T-cell (primary cell): Measurements from ENCODE around the gene IL2RG. TPM values are rescaled to one million over a fixed set of nuclear protein-coding genes. Genes with fewer than 3 reads are reported as not detected.
A peak's percentile ranks its signal among the peaks of the same experiment; 100 is the strongest.

Source experiments
- ATAC-seq, 4 experiments: fragments of 200-7000 bp in 3 of 4; fragments of 150-1000 bp in 1 of 4; cut with Tn5 transposase; replicated peaks in 1 of 4; 1 replicate in 3 of 4; 2 replicates in 1 of 4; pipeline ENCODE4 v1.10.0; 2021; ENCODE audit warnings: moderate library complexity in 3 of 4, mild to moderate bottlenecking in 2 of 4, moderate number of reproducible peaks in 1 of 4
- CTCF ChIA-PET, 2 donors: fragments of 300-600 bp; sonication (Branson Sonifier 250); formaldehyde crosslinking; loops; one replicate each; lab custom pipeline; 2022; ENCODE audit warnings: antibody characterized with exemption in 2 of 2; lab: Charles Lee
- POLR2A ChIA-PET, 2 donors: fragments of 300-600 bp; sonication (Branson Sonifier 250); formaldehyde crosslinking; loops; one replicate each; lab custom pipeline; 2022; ENCODE audit warnings: antibody characterized with exemption in 2 of 2; lab: Charles Lee
- DNase-seq, 35 experiments: peaks; one replicate each; pipeline versions ENCODE4 v3.0.0 to v3.0.0-alpha.2; 2013 to 2023
- H3K27ac ChIP-seq: one replicate; pipeline ENCODE4 v1.5.1; 2013; ENCODE audit warnings: low read length
- H3K27me3 ChIP-seq, 2 experiments: replicated peaks in 1 of 2; 1 replicate in 1 of 2; 2 replicates in 1 of 2; pipeline versions ENCODE4 v1.6.1 to v1.7.0; 2013; ENCODE audit warnings: low read length in 1 of 2, mixed read lengths in 1 of 2; ENCODE audit not compliant: control insufficient read depth in 2 of 2, insufficient read depth in 2 of 2; ENCODE audit errors: extremely low read depth in 1 of 2
- H3K36me3 ChIP-seq, 2 donors: 1 replicate in 1 of 2; 2 replicates in 1 of 2; pipeline versions ENCODE4 v1.6.1 to v1.7.0; 2013; ENCODE audit warnings: low read length in 1 of 2; ENCODE audit not compliant: control insufficient read depth in 2 of 2, insufficient read depth in 1 of 2; ENCODE audit errors: extremely low read depth in 1 of 2
- H3K4me1 ChIP-seq, 2 experiments: 1 replicate in 1 of 2; 2 replicates in 1 of 2; pipeline versions ENCODE4 v1.6.1 to v1.7.0; 2013; ENCODE audit warnings: low read length in 2 of 2, mixed read lengths in 1 of 2; ENCODE audit not compliant: insufficient read depth in 2 of 2, control insufficient read depth in 1 of 2; ENCODE audit errors: extremely low read depth in 1 of 2
- H3K4me3 ChIP-seq, 2 donors: 1 replicate in 1 of 2; 2 replicates in 1 of 2; pipeline versions ENCODE4 v1.5.1 to v1.7.0; 2013; ENCODE audit warnings: mild to moderate bottlenecking in 2 of 2, low read length in 1 of 2, moderate library complexity in 1 of 2; ENCODE audit not compliant: control insufficient read depth in 1 of 2; ENCODE audit errors: extremely low read depth in 1 of 2
- H3K9me3 ChIP-seq: 2 replicates; pipeline ENCODE4 v1.7.0; 2013
- H3K27ac Mint-ChIP-seq, 2 donors: one replicate each; pipeline ENCODE4 v1.8.0; 2020 to 2021; ENCODE audit warnings: mild to moderate bottlenecking in 2 of 2, mixed read lengths in 2 of 2
- H3K27me3 Mint-ChIP-seq, 2 donors: one replicate each; pipeline ENCODE4 v1.8.0; 2021 to 2022; ENCODE audit warnings: mixed read lengths in 2 of 2
- H3K36me3 Mint-ChIP-seq: one replicate; pipeline ENCODE4 v1.8.0; 2021; ENCODE audit warnings: mixed read lengths
- H3K4me1 Mint-ChIP-seq, 3 donors: one replicate each; pipeline ENCODE4 v1.8.0; 2020 to 2022; ENCODE audit warnings: mixed read lengths in 3 of 3, mild to moderate bottlenecking in 1 of 3
- H3K4me3 Mint-ChIP-seq, 3 donors: one replicate each; pipeline ENCODE4 v1.8.0; 2020 to 2022; ENCODE audit warnings: mild to moderate bottlenecking in 3 of 3, mixed read lengths in 3 of 3, moderate library complexity in 3 of 3
- H3K9me3 Mint-ChIP-seq, 3 donors: one replicate each; pipeline ENCODE4 v1.8.0; 2020 to 2022; ENCODE audit warnings: mixed read lengths in 3 of 3
- WGBS: methylation state at CpG from one replicate; pipeline ENCODE4 v1.1.5; 2013; ENCODE audit warnings: missing lambda C conversion rate; ENCODE audit not compliant: insufficient coverage; 5-methylcytosine and 5-hydroxymethylcytosine counted together
- total RNA-seq, 35 experiments: library from RNA in 6 of 35; stranded (reverse) in 6 of 35; fragments of 120-200 nt in 1 of 35; gene quantifications; one replicate each; pipeline versions ENCODE4 v1.2.1 to v1.2.4 and lab custom pipeline; 2013 to 2026

IL2RG gene
- total RNA-seq, 5 donors from 2014 or later (not counting 1 experiment from before 2014, with no cell fraction given): 285 to 380 (median 312) TPM

DNA sequence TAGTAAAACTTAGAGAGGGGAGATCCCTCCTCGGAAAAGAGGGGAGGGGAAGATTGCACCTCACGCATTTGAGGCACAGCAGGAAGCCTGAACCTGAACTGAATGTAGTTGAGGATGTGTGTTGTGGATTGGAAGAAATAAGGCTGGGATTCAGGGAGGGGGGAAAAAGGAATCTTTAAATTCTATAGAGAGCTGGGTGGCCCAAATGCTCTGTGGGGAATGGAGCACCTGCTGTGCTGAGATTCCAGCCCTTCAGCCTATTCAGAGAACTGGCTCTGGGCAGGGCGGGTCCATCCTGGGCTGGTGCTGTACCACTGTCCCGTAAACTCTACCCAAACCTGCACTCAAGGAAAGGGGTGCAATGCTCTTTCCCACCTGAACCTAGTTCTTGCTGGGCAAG lies 11.6 kb downstream of the IL2RG start:
- H3K9me3 ChIP-seq: no peaks in the 10 kb centered on the region
- 50% methylated on average over 1 of the region's 4 CpGs for WGBS
- ATAC-seq: no peak
- no peaks in the 10 kb centered on the region for H3K27me3 ChIP-seq
- CTCF ChIA-PET: interaction anchor here (0.5 to 4.5 kb wide), 13 partner anchors 9 to 1152 kb away, joined by 3 to 37 read pairs (median 4); partner anchors contain the start of gene MED12 (in 1 of the 2)
- Mint-ChIP-seq H3K4me1 (peaks cover 77 to 84% (median 78%) of the 10 kb centered on the region in 3 donors), H3K27ac (peak overlapping the region; percentile 60 to 87), H3K4me3 (no peak overlapping the region), H3K27me3 (peaks cover 0 to 4% of the 10 kb centered on the region in 2 donors), H3K9me3 (no peaks in the 10 kb centered on the region), H3K36me3 (no peaks in the 10 kb centered on the region)
- POLR2A ChIA-PET: interaction anchor here (0.5 to 1.4 kb wide), 7 partner anchors 8 to 35 kb away, joined by 3 to 9 read pairs (median 5); partner anchors contain the start of genes IL2RG (in 2 of the 2) and MED12 (in 1 of the 2)
- H3K4me1 ChIP-seq: peaks cover 14 to 81% of the 10 kb centered on the region in 2 experiments
- no peak overlapping the region for H3K27ac ChIP-seq
- no peak overlapping the region for H3K4me3 ChIP-seq
- no peak for DNase-seq
- no peaks in the 10 kb centered on the region for H3K36me3 ChIP-seq

DNA sequence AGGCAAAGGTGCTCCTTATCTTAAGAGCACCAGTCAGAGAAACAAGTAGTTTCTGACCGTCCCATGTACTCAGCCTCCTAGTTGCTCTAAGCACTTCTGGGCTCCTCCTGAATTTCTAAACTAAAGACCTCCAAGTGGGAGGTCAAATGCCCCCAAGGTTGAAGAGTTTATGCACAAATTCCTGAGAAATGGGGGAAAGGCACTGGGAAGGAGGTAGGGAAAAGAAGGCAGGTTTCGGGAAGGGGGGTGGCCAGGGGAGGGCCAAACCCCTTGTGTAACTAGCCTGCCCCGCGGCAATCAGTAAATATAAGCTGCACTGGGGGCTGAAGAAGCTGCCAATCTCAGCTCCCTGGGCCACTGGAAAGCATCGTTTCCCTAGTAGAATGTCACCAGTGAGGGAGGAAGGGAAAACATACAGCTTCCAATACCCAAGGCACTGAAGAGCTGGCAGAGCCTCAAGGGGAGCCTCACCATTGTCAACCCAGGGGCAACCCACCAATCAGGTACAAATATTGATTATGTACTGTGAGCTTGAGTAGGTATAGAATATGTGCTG lies 12.3 kb downstream of the IL2RG start:
- WGBS: no CpG with 5 or more reads among the region's 5 CpGs
- no peak overlapping the region for H3K27ac ChIP-seq
- ChIA-PET CTCF (interaction anchor here (0.5 to 4.5 kb wide), 11 partner anchors 9 to 1153 kb away, joined by 3 to 37 read pairs (median 5); partner anchors contain the start of gene MED12 (in 1 of the 2)), POLR2A (interaction anchor here (0.5 to 1.4 kb wide), 7 partner anchors 9 to 35 kb away, joined by 3 to 9 read pairs (median 5); partner anchors contain the start of genes IL2RG (in 2 of the 2) and MED12 (in 1 of the 2))
- H3K4me1 ChIP-seq: peaks cover 11 to 74% of the 10 kb centered on the region in 2 experiments
- Mint-ChIP-seq H3K9me3 (no peaks in the 10 kb centered on the region), H3K4me1 (peaks cover 70 to 77% (median 70%) of the 10 kb centered on the region in 3 donors), H3K36me3 (no peaks in the 10 kb centered on the region), H3K4me3 (no peak overlapping the region), H3K27me3 (peaks cover 0 to 4% of the 10 kb centered on the region in 2 donors), H3K27ac (peak overlapping the region; percentile 60 to 87)
- no peak for ATAC-seq
- no peak overlapping the region for H3K4me3 ChIP-seq
- H3K36me3 ChIP-seq: no peaks in the 10 kb centered on the region
- no peaks in the 10 kb centered on the region for H3K27me3 ChIP-seq
- no peak for DNase-seq
- H3K9me3 ChIP-seq: no peaks in the 10 kb centered on the region

DNA sequence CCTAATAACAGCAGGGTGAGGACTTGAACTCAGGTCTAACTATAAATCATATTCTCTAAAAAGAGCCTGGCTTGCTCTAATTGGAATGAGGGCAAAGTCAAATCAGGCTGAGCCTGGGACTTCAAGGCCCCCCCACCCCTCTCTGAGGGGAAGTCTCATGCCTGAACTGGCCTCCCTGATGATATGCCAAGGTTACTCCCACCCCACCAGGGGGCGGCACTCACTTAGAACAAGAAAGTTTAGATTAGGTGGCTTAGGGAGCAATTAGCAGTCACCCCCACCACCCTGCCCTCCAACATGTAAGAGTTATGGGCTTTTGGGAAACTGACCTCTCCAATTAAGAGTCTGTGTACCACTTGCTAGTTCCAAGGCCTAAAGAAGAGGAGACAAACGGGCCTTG lies 13.1 kb downstream of the IL2RG start:
- CTCF ChIA-PET: interaction anchor here (1.1 to 1.5 kb wide), 3 partner anchors 20 to 32 kb away, joined by 4 to 10 read pairs (median 4); partner anchors contain the start of gene MED12 (in 1 of the 2)
- ATAC-seq: peak; percentile 21 to 42 (median 30)
- POLR2A ChIA-PET: interaction anchor here in 1 of 2 donors (1.1 to 1.5 kb wide), 2 partner anchors 14 to 20 kb away, joined by 4 to 5 read pairs; partner anchors contain the start of genes IL2RG and MED12
- no peaks in the 10 kb centered on the region for H3K9me3 Mint-ChIP-seq
- no peak overlapping the region for H3K4me3 ChIP-seq
- H3K27me3 ChIP-seq: no peaks in the 10 kb centered on the region
- WGBS: 17% methylated on average over 1 of the region's 2 CpGs
- no peaks in the 10 kb centered on the region for H3K9me3 ChIP-seq
- no peaks in the 10 kb centered on the region for H3K36me3 ChIP-seq
- H3K4me1 ChIP-seq: peaks cover 7 to 67% of the 10 kb centered on the region in 2 experiments
- peak overlapping the region; percentile 12 for H3K27ac ChIP-seq
- H3K27me3 Mint-ChIP-seq: peaks cover 0 to 4% of the 10 kb centered on the region in 2 donors
- H3K36me3 Mint-ChIP-seq: no peaks in the 10 kb centered on the region
- peak; percentile 63 to 87 (median 73) for DNase-seq
- H3K4me3 Mint-ChIP-seq: peak overlapping the region; percentile 9 to 61 (median 47)
- H3K27ac Mint-ChIP-seq: peak overlapping the region; percentile 71 to 76
- H3K4me1 Mint-ChIP-seq: peaks cover 63 to 69% (median 66%) of the 10 kb centered on the region in 3 donors

DNA sequence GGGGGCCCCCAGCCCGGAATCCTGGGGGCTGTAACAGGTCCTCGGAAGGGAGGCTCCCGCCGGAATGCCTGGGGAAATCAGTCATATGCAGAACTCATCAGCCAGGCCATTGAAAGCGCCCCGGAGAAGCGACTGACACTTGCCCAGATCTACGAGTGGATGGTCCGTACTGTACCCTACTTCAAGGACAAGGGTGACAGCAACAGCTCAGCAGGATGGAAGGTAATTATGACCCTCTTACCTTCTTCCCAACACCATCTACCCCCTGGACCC lies 14.7 kb downstream of the IL2RG start:
- Histone ChIP-seq H3K27ac (peak overlapping the region; percentile 57), H3K4me1 (peaks cover 6 to 51% of the 10 kb centered on the region in 2 experiments), H3K27me3 (no peaks in the 10 kb centered on the region), H3K9me3 (no peaks in the 10 kb centered on the region), H3K4me3 (peak overlapping the region; percentile 64 to 78), H3K36me3 (no peaks in the 10 kb centered on the region)
- peaks cover 0 to 4% of the 10 kb centered on the region in 2 donors for H3K27me3 Mint-ChIP-seq
- peaks cover 48 to 55% (median 52%) of the 10 kb centered on the region in 3 donors for H3K4me1 Mint-ChIP-seq
- H3K36me3 Mint-ChIP-seq: no peaks in the 10 kb centered on the region
- H3K27ac Mint-ChIP-seq: peak overlapping the region; percentile 79 to 89
- ChIA-PET CTCF (interaction anchor here (1.3 kb wide), 2 partner anchors 21 to 33 kb away, joined by 5 to 9 read pairs; partner anchors contain the start of gene MED12 (in 1 of the 2)), POLR2A (interaction anchor here in 1 of 2 donors (1.1 kb wide), 1 partner anchor 15 kb away, joined by 6 read pairs; the partner anchor contains the start of gene IL2RG)
- 0% methylated on average over 2 of the region's 9 CpGs for WGBS
- no peaks in the 10 kb centered on the region for H3K9me3 Mint-ChIP-seq
- ATAC-seq: no peak
- no peak for DNase-seq
- H3K4me3 Mint-ChIP-seq: peak overlapping the region; percentile 91 to 94 (median 92)

DNA sequence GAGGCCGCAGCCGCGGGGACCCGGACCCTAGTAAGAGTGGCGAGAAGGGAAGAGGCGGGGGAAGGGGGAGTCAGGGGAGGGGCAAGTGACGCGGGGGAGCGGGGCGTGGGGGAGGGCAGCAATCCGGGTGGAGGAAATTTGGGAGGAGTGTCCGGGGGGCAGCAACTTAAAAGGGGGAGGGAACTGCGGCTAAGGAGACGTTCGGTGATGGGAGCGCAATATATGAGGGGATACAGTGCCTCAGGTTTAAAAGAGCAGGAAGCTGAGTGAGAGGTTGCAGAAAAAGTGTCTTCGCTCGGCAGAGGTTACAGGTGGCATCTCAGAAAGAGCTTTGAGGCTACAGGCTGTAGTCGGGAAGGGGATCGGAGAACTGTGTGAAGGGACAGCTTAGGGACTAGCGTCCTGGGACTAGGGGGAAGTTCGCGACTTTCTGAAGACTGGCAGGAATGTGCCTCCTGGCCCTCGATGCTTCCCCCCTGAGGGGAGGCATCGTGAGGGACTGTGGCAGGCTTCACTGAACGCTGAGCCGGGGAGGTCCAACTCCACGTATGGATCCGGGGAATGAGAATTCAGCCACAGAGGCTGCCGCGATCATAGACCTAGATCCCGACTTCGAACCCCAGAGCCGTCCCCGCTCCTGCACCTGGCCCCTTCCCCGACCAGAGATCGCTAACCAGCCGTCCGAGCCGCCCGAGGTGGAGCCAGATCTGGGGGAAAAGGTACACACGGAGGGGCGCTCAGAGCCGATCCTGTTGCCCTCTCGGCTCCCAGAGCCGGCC lies 15.2 kb downstream of the IL2RG start:
- peak overlapping the region; percentile 91 to 94 (median 92) for H3K4me3 Mint-ChIP-seq
- ChIA-PET POLR2A (interaction anchor here in 1 of 2 donors (1.1 kb wide), 1 partner anchor 16 kb away, joined by 6 read pairs; the partner anchor contains the start of gene IL2RG), CTCF (interaction anchor here (0.9 to 1.3 kb wide), 4 partner anchors 22 to 86 kb away, joined by 3 to 9 read pairs (median 4); partner anchors contain the start of gene MED12 (in 1 of the 2))
- peaks cover 43 to 49% (median 47%) of the 10 kb centered on the region in 3 donors for H3K4me1 Mint-ChIP-seq
- H3K9me3 Mint-ChIP-seq: no peaks in the 10 kb centered on the region
- peak overlapping the region; percentile 57 for H3K27ac ChIP-seq
- H3K27ac Mint-ChIP-seq: peak overlapping the region; percentile 89 to 95
- peak overlapping the region; percentile 64 to 78 for H3K4me3 ChIP-seq
- peak; percentile 62 to 66 (median 63) for ATAC-seq
- peaks cover 0 to 4% of the 10 kb centered on the region in 2 donors for H3K27me3 Mint-ChIP-seq
- H3K4me1 ChIP-seq: peaks cover 5 to 46% of the 10 kb centered on the region in 2 experiments
- WGBS: 0% methylated on average over 18 of the region's 46 CpGs
- no peaks in the 10 kb centered on the region for H3K27me3 ChIP-seq
- no peaks in the 10 kb centered on the region for H3K36me3 Mint-ChIP-seq
- H3K36me3 ChIP-seq: no peaks in the 10 kb centered on the region
- DNase-seq: peak in 7 of 35 experiments; percentile 45 to 75 (median 51)
- no peaks in the 10 kb centered on the region for H3K9me3 ChIP-seq
